ENCODE results near the gene PPAN. TPM values are rescaled to one million over a fixed set of nuclear protein-coding genes. Genes with fewer than 3 reads are reported as not detected.
A peak's percentile ranks its signal among the peaks of the same experiment; 100 is the strongest.

PPAN gene
- total RNA-seq, 1 experiment from 2014 or later = 183 TPM

DNA sequence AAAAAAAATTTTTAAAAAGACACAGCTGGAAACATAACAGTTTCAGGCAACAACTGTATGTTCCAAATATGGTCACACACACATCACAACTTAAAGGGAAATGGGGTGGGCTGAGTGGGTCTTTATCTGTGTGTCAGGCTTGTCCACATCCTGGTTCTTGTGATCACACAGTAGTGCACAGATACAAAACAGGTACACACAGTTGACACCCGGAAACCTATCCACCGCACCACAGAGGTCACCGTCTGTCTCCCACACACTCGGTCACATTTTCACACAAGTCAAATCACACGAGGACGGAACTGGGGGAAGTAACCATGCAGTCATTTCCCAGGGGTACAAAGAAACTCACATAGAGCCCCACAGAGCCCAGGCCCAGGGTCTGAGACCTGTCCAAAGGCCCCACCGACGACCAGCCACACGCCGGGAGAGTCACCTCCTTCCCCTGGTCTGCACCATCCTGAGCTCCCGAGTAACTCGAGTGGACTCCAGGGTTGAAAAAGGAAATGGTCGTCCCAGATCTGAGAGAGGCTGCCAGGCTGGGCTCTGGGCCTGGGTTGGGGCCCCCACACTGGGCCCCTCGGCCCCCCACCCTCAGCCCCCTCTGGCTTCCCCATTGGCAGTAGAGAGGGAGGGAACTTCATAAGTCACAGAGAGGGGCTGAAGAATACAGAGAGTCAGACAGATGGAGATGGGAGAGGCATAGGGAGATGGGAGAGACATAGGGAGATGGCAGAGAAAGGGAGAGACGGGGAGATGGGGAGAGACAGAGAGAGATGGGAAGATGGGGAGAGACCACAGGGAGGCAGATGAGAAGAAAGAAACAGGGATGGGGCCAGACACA is 1.3 kb upstream of the PPAN start:
- TF ChIP-seq EZH2phosphoT487 (IDR thresholded peaks at IDR 0.05; ENCODE audit: borderline replicate concordance, low read length) (no peak), EZH2 (IDR thresholded peaks at IDR 0.05; ENCODE audit: low read length, unreplicated experiment) (no peak)
- TF ChIP-seq, protein P1, sequence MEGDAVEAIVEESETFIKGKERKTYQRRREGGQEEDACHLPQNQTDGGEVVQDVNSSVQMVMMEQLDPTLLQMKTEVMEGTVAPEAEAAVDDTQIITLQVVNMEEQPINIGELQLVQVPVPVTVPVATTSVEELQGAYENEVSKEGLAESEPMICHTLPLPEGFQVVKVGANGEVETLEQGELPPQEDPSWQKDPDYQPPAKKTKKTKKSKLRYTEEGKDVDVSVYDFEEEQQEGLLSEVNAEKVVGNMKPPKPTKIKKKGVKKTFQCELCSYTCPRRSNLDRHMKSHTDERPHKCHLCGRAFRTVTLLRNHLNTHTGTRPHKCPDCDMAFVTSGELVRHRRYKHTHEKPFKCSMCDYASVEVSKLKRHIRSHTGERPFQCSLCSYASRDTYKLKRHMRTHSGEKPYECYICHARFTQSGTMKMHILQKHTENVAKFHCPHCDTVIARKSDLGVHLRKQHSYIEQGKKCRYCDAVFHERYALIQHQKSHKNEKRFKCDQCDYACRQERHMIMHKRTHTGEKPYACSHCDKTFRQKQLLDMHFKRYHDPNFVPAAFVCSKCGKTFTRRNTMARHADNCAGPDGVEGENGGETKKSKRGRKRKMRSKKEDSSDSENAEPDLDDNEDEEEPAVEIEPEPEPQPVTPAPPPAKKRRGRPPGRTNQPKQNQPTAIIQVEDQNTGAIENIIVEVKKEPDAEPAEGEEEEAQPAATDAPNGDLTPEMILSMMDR (conservative IDR thresholded peaks at IDR 0.05; ENCODE audit: low read depth, low read length) = no peak
- H3K79me2 ChIP-seq (ENCODE audit: low read length) = peaks cover 40% of the 10 kb centered on the region
- no peaks in the 10 kb centered on the region for H3K27me3 ChIP-seq (ENCODE audit: low read length)
- no peak overlapping the region for H3K9ac ChIP-seq (ENCODE audit: low read length)
- DNase-seq (no peak), ATAC-seq (no peak)
- intact Hi-C loops (cut with micrococcal nuclease) = no loop called here
- no peaks in the 10 kb centered on the region for H3K9me3 ChIP-seq (ENCODE audit: low read length)
- CTCF ChIA-PET = no interaction called here
- 0 out of 2 replicates have a peak, but pooled peaks cover 9% of the 10 kb centered on the region for H4K20me1 ChIP-seq (ENCODE audit: low read length)
- H3F3A ChIP-seq (ENCODE audit: low read length, unreplicated experiment) = peaks cover 4% of the 10 kb centered on the region
- peaks cover 27% of the 10 kb centered on the region for H3K36me3 ChIP-seq (ENCODE audit: low read depth, low read length)
- POLR2A ChIA-PET (ENCODE audit: unreplicated experiment) = no interaction called here
- H2AFZ ChIP-seq (ENCODE audit: low read length) = no peak overlapping the region
- no peak overlapping the region for H3K4me2 ChIP-seq (ENCODE audit: low read length)
- no peaks in the 10 kb centered on the region for H3K9me2 ChIP-seq (replicated peaks; ENCODE audit: low read length)
- no TSS peak for BruUV-seq (replicated peaks)
- peaks cover 12% of the 10 kb centered on the region for H3K4me1 ChIP-seq (ENCODE audit: insufficient read depth, low read length)
- H3K4me3 ChIP-seq (ENCODE audit: low read length) = no peak overlapping the region
- H3K27ac ChIP-seq (ENCODE audit: low read length) = no peak overlapping the region

DNA sequence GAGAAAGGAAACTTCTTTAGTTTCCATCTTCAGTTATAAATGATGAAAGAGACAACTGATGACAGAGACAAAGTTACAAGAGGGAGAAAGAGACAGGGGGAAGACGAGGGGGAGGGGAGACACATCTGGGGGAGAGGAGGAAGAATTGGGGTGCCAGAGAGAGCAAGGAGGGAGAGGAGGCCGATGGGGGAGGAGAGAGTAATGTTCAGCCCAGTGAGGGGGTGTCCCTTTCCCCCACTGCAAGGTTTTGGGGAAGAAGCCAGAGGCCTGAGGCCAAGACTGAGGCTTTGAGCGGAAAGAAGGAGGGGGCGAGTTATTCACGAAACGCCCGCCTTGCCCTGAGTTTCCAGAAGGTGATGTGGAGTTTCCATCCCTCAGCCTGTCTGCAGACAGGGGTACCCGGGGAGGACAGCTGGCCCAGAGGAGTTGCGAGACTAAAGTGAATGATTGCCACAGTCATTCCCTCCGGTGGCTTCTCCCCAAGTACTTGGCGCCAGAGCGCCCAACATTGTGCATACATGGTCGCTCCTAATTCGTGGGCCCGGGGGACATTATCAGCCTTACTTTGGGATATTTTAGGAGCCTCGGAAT is 558 bp upstream of the PPAN start:
- TF ChIP-seq EZH2 (IDR thresholded peaks at IDR 0.05; ENCODE audit: low read length, unreplicated experiment) (no peak), EZH2phosphoT487 (IDR thresholded peaks at IDR 0.05; ENCODE audit: borderline replicate concordance, low read length) (no peak)
- TF ChIP-seq, protein P1 (conservative IDR thresholded peaks at IDR 0.05; ENCODE audit: low read depth, low read length) = no peak
- H3K36me3 ChIP-seq (ENCODE audit: low read depth, low read length) = peaks cover 34% of the 10 kb centered on the region
- H3K4me3 ChIP-seq (ENCODE audit: low read length) = peak overlapping the region; percentile 88; the same call in 1 of the 2 replicates
- no TSS peak for BruUV-seq (replicated peaks)
- H3K9me2 ChIP-seq (replicated peaks; ENCODE audit: low read length) = no peaks in the 10 kb centered on the region
- 0 out of 2 replicates have a peak, but pooled peaks cover 9% of the 10 kb centered on the region for H4K20me1 ChIP-seq (ENCODE audit: low read length)
- ChIA-PET CTCF (interaction anchor here (0.6 to 1.2 kb wide), 3 partner anchors 10 to 133 kb away, joined by 3 to 6 read pairs (median 4); no protein-coding TSS in a partner anchor), POLR2A (ENCODE audit: unreplicated experiment) (interaction anchor here (1.0 to 1.2 kb wide), 2 partner anchors 10 to 17 kb away, joined by 3 to 4 read pairs; no protein-coding TSS in a partner anchor)
- H2AFZ ChIP-seq (ENCODE audit: low read length) = peak overlapping the region; percentile 11
- peaks cover 12% of the 10 kb centered on the region for H3K4me1 ChIP-seq (ENCODE audit: insufficient read depth, low read length)
- H3K9ac ChIP-seq (ENCODE audit: low read length) = no peak overlapping the region
- peak overlapping the region; percentile 84; the same call in 1 of the 2 replicates for H3K4me2 ChIP-seq (ENCODE audit: low read length)
- H3K79me2 ChIP-seq (ENCODE audit: low read length) = peaks cover 40% of the 10 kb centered on the region
- no peak overlapping the region for H3K27ac ChIP-seq (ENCODE audit: low read length)
- H3K9me3 ChIP-seq (ENCODE audit: low read length) = no peaks in the 10 kb centered on the region
- DNase-seq (no peak), ATAC-seq (no peak)
- intact Hi-C loops (cut with micrococcal nuclease) = no loop called here
- H3F3A ChIP-seq (ENCODE audit: low read length, unreplicated experiment) = peaks cover 4% of the 10 kb centered on the region
- H3K27me3 ChIP-seq (ENCODE audit: low read length) = no peaks in the 10 kb centered on the region
